ENCODE measurements around the gene DLG2.

DNA sequence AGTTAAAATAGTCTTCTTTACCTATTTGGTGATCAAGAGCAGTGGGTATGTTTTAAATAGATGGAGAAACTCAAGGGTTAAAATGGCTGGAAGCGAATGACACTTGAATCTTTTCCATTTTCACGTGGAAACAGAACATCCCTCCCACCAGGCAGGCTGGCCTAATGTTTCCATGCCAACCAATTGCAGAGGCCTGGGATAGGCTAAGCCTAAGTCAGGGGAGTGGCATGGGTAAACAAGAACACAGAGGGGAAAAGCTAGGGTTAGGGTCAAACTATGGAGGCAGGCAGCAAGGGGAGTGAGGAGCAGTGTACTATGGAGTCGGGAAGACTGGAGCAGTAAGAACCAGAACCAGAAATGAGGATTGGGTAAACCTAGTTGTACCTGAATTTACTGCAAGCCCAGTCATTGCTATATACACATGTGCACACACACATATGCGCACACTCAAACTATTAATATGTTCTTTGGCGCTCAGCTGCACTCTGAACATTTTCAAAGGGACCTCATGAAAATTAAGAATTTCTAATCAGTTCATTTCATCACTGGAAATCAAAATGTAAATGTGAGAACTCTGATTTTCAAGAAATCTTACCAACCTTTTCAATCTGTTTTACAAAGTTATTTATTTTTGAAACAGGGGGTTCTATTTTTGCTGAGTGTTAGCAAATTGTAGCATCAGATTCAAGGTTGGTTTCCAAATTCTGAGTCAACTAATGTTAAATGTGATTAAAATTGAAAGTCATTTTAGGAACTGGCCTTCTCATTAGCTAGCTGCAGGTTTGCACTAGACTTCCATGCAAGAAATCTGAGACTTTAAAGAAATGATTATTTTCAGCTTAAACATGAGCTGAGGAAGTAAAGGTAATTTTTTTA, 2014.0 kb downstream of the DLG2 start:
- TF ChIP-seq, protein P1, sequence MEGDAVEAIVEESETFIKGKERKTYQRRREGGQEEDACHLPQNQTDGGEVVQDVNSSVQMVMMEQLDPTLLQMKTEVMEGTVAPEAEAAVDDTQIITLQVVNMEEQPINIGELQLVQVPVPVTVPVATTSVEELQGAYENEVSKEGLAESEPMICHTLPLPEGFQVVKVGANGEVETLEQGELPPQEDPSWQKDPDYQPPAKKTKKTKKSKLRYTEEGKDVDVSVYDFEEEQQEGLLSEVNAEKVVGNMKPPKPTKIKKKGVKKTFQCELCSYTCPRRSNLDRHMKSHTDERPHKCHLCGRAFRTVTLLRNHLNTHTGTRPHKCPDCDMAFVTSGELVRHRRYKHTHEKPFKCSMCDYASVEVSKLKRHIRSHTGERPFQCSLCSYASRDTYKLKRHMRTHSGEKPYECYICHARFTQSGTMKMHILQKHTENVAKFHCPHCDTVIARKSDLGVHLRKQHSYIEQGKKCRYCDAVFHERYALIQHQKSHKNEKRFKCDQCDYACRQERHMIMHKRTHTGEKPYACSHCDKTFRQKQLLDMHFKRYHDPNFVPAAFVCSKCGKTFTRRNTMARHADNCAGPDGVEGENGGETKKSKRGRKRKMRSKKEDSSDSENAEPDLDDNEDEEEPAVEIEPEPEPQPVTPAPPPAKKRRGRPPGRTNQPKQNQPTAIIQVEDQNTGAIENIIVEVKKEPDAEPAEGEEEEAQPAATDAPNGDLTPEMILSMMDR (IDR thresholded peaks at IDR 0.05): no peak
- TF ChIP-seq POLR2A (IDR thresholded peaks at IDR 0.05): no peak

Measured in uterus (tissue), 2 donors.